Endothelial cell of umbilical vein (primary cell): ENCODE results near the gene ARHGAP42. TPM values are rescaled to one million over a fixed set of nuclear protein-coding genes. Genes with fewer than 3 reads are reported as not detected.

ENCODE experiments used
- BruUV-seq: library from RNA; stranded (reverse); fragments of 400-500 nt; replicated peaks from 2 replicates; lab custom pipeline; 2021; lab: Mats Ljungman, UMichigan
- CTCF ChIA-PET: fragments of 300-600, 350-600 bp; sonication (Branson Sonifier 250); formaldehyde crosslinking; loops from one replicate; lab custom pipeline; 2021; ENCODE audit warnings: antibody characterized with exemption, inconsistent platforms; lab: Charles Lee
- POLR2A ChIA-PET: fragments of 300-600, 350-600 bp; sonication (Branson Sonifier 250); formaldehyde crosslinking; loops from one replicate; lab custom pipeline; 2021; ENCODE audit warnings: antibody characterized with exemption, inconsistent platforms; lab: Charles Lee
- DNase-seq: peaks from one replicate; pipeline ENCODE4 v3.0.0-alpha.2; 2011; ENCODE audit warnings: low read depth, low spot score
- FAIRE-seq: peaks from 2 replicates; lab custom pipeline; 2011; peaks lifted over from hg19 to GRCh38; lab: Jason Lieb, UNC
- H2AFZ ChIP-seq: 2 replicates; pipeline ENCODE4 v1.6.0; 2012; ENCODE audit warnings: low read depth, low read length, control low read depth, inconsistent platforms
- H3K27ac ChIP-seq: 2 replicates; pipeline ENCODE4 v1.5.1; 2011; ENCODE audit warnings: low read depth, mild to moderate bottlenecking, control low read depth, low read length, moderate library complexity; ENCODE audit not compliant: insufficient read depth
- H3K27me3 ChIP-seq, 2 experiments: 2 replicates each; pipeline versions ENCODE4 v1.6.0 to v1.6.1; 2011; ENCODE audit warnings: low read length in 2 of 2, mixed read lengths in 1 of 2; ENCODE audit not compliant: control insufficient read depth in 2 of 2, insufficient read depth in 2 of 2
- H3K36me3 ChIP-seq, 2 experiments: 2 replicates in 1 of 2; 3 replicates in 1 of 2; pipeline ENCODE4 v1.5.1; 2011; ENCODE audit warnings: low read length in 2 of 2, mild to moderate bottlenecking in 1 of 2, moderate library complexity in 1 of 2; ENCODE audit not compliant: control insufficient read depth in 2 of 2, insufficient read depth in 2 of 2; ENCODE audit errors: extremely low read depth in 1 of 2
- H3K4me1 ChIP-seq: 3 replicates; pipeline ENCODE4 v1.5.1; 2011; ENCODE audit warnings: mild to moderate bottlenecking, low read length; ENCODE audit not compliant: control insufficient read depth, insufficient read depth; ENCODE audit errors: extremely low read depth
- H3K4me2 ChIP-seq: 2 replicates; pipeline ENCODE4 v1.6.1; 2011; ENCODE audit warnings: low read length, control low read depth, mixed read lengths; ENCODE audit not compliant: insufficient read depth
- H3K4me3 ChIP-seq, 3 experiments: fragments of 200-600 bp in 1 of 3; sonication (generic), shearing (Covaris generic) in 1 of 3; replicated peaks in 1 of 3; 2 replicates each; pipeline ENCODE4 v1.5.1; 2011 to 2016; ENCODE audit warnings: control low read depth in 3 of 3, low read length in 3 of 3, mild to moderate bottlenecking in 2 of 3, inconsistent platforms in 1 of 3, low read depth in 1 of 3, moderate library complexity in 1 of 3; ENCODE audit not compliant: insufficient read depth in 1 of 3
- H3K79me2 ChIP-seq: 2 replicates; pipeline ENCODE4 v1.6.0; 2012; ENCODE audit warnings: low read length, inconsistent platforms; ENCODE audit not compliant: control insufficient read depth, insufficient read depth
- H3K9ac ChIP-seq: replicated peaks from 2 replicates; pipeline ENCODE3; 2011; ENCODE audit warnings: low read length, control low read depth; ENCODE audit not compliant: insufficient read depth; ENCODE audit errors: extremely low read depth
- H3K9me1 ChIP-seq: replicated peaks from 3 replicates; pipeline ENCODE4 v1.6.0; 2011; ENCODE audit warnings: mild to moderate bottlenecking, low read length; ENCODE audit not compliant: control insufficient read depth, insufficient read depth; ENCODE audit errors: extremely low read depth
- H3K9me3 ChIP-seq: replicated peaks from 2 replicates; pipeline ENCODE4 v1.5.1; 2012; ENCODE audit warnings: low read length, inconsistent platforms; ENCODE audit not compliant: control insufficient read depth, insufficient read depth
- H4K20me1 ChIP-seq: replicated peaks from 2 replicates; pipeline ENCODE3; 2011; ENCODE audit warnings: mild to moderate bottlenecking, low read length; ENCODE audit not compliant: control insufficient read depth, insufficient read depth; ENCODE audit errors: extremely low read depth
- CTCF ChIP-seq, 2 donors: IDR thresholded peaks; 1 replicate in 1 of 2; 2 replicates in 1 of 2; pipeline ENCODE4 v1.5.1; 2011; ENCODE audit warnings: low read length in 2 of 2, mild to moderate bottlenecking in 2 of 2, moderate library complexity in 2 of 2, control low read depth in 1 of 2, inconsistent platforms in 1 of 2, low read depth in 1 of 2; ENCODE audit not compliant: insufficient read depth in 1 of 2; ENCODE audit errors: extremely low read depth in 1 of 2
- GATA2 ChIP-seq: IDR thresholded peaks from 2 replicates; pipeline ENCODE4 v1.7.0; 2011; ENCODE audit warnings: low read depth, mild to moderate bottlenecking, moderate library complexity, mixed read lengths, low read length; ENCODE audit not compliant: insufficient read length, insufficient read depth
- JUN ChIP-seq: IDR thresholded peaks from 2 replicates; pipeline ENCODE4 v1.6.1; 2011; ENCODE audit warnings: borderline replicate concordance, low read depth; ENCODE audit not compliant: insufficient read length, insufficient read depth
- MYC ChIP-seq: IDR thresholded peaks from one replicate; pipeline ENCODE4 v1.6.1; 2011; ENCODE audit warnings: mild to moderate bottlenecking, low read depth, low read length
- POLR2A ChIP-seq: IDR thresholded peaks from 2 replicates; pipeline ENCODE4 v1.6.1; 2012; ENCODE audit warnings: low read depth, mild to moderate bottlenecking, control low read depth, low read length
- POLR2AphosphoS5 ChIP-seq: IDR thresholded peaks from 2 replicates; pipeline ENCODE4 v1.6.1; 2012; ENCODE audit warnings: low read depth, mild to moderate bottlenecking, control low read depth, low read length, moderate library complexity; ENCODE audit not compliant: insufficient read depth
- dilution Hi-C: fragments of 300-500 bp; cut with MboI; formaldehyde crosslinking; loops from one replicate; pipeline ENCODE4 v1.15.0; 2019; ENCODE audit warnings: low sequenced_read_pairs; ENCODE audit not compliant: extremely low pct_ligation_motif_present
- intact Hi-C: fragments of 100-400 bp; cut with micrococcal nuclease; formaldehyde crosslinking; loops from one replicate; pipeline ENCODE4 v1.10.0; 2022
- polyA plus RNA-seq, 4 experiments: library from polyadenylated mRNA; depleted of rRNA in 3 of 4; stranded (reverse) in 3 of 4; unstranded in 1 of 4; fragments of >200 nt; gene quantifications; 2 replicates each; pipeline versions ENCODE4 v1.2.1 to v1.2.3, GENCODE V29; 2011 to 2012; ENCODE audit warnings: missing spikeins in 1 of 4
- total RNA-seq: library from RNA; stranded (reverse); gene quantifications from 2 replicates; pipeline ENCODE4 v1.2.3, GENCODE V29; 2021
- TF ChIP-seq, protein P1 (sequence below): IDR thresholded peaks from 2 replicates; pipeline ENCODE4 v1.6.1; 2011; ENCODE audit not compliant: insufficient read depth, insufficient read length

ARHGAP42 gene
- total and polyA plus RNA-seq, 2 donors (not counting 3 experiments of a cell fraction or from before 2014, with no cell fraction given) = 1.8 to 2.4 TPM

- no peak overlapping the region for H3K9ac ChIP-seq
- ChIA-PET POLR2A (no interaction called here), CTCF (interaction anchor here (1.1 to 1.5 kb wide), 2 partner anchors 12 to 16 kb away, joined by 3 to 4 read pairs; no protein-coding TSS in a partner anchor)
- DNase-seq = no peak
- H3K27ac ChIP-seq = no peak overlapping the region
- dilution Hi-C loops (no loop called here), intact Hi-C loops (no loop called here)
- H3K4me3 ChIP-seq = no peak overlapping the region
- no peaks in the 10 kb centered on the region for H3K4me1 ChIP-seq
- H3K9me1 ChIP-seq = no peaks in the 10 kb centered on the region
- H3K27me3 ChIP-seq = no peaks in the 10 kb centered on the region
- no peaks in the 10 kb centered on the region for H3K79me2 ChIP-seq
- no peak for FAIRE-seq
- no peak overlapping the region for H2AFZ ChIP-seq
- H3K4me2 ChIP-seq = no peak overlapping the region
- no peaks in the 10 kb centered on the region for H4K20me1 ChIP-seq
- BruUV-seq = no TSS peak
- TF ChIP-seq JUN (no peak), MYC (no peak), POLR2A (no peak), GATA2 (no peak), POLR2AphosphoS5 (no peak)
- TF ChIP-seq, protein P1, sequence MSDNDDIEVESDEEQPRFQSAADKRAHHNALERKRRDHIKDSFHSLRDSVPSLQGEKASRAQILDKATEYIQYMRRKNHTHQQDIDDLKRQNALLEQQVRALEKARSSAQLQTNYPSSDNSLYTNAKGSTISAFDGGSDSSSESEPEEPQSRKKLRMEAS = no peak
- no peaks in the 10 kb centered on the region for H3K9me3 ChIP-seq
- H3K36me3 ChIP-seq = no peaks in the 10 kb centered on the region
Measured at GRCh38 chr11:100671471-100671870, 15.6 kb upstream of the ARHGAP42 start.

GRCh38 chr11:100672498-100673033 is 14.5 kb upstream of the ARHGAP42 start:
- Histone ChIP-seq H2AFZ (no peak overlapping the region), H3K9me1 (no peaks in the 10 kb centered on the region), H3K79me2 (no peaks in the 10 kb centered on the region), H3K4me2 (no peak overlapping the region), H3K9me3 (no peaks in the 10 kb centered on the region), H3K36me3 (no peaks in the 10 kb centered on the region), H3K9ac (no peak overlapping the region), H4K20me1 (no peaks in the 10 kb centered on the region), H3K4me3 (no peak overlapping the region), H3K27me3 (no peaks in the 10 kb centered on the region), H3K27ac (no peak overlapping the region), H3K4me1 (no peaks in the 10 kb centered on the region)
- ChIA-PET POLR2A (no interaction called here), CTCF (interaction anchor here (1.1 to 1.5 kb wide), 2 partner anchors 15 to 96 kb away, joined by 3 read pairs; no protein-coding TSS in a partner anchor)
- dilution Hi-C loops = no loop called here
- TF ChIP-seq CTCF (IDR thresholded peaks at IDR 0.05; ENCODE audit: extremely low read depth in 1 of 2, insufficient read depth in 1 of 2, low read depth in 1 of 2, low read length in 2 of 2) (no peak), JUN (no peak)
- BruUV-seq = no TSS peak
- DNase-seq = no peak
- FAIRE-seq = no peak
- intact Hi-C loops = no loop called here
